IMR-90 (cell line): ENCODE results near the gene PLEK2. TPM values are rescaled to one million over a fixed set of nuclear protein-coding genes. Genes with fewer than 3 reads are reported as not detected.

ENCODE experiments used
- ATAC-seq: fragments of 200-7000 bp; cut with Tn5 transposase; 2 replicates; pipeline ENCODE4 v1.9.1; 2020; ENCODE audit warnings: low read depth, mild to moderate bottlenecking, moderate library complexity
- BruUV-seq: library from RNA; stranded (reverse); fragments of 400-500 nt; replicated peaks from 2 replicates; lab custom pipeline; 2021; lab: Mats Ljungman, UMichigan
- CTCF ChIA-PET: fragments of 300-600 bp; formaldehyde crosslinking; extraction: SDS; loops from one replicate; lab custom pipeline; 2021; ENCODE audit warnings: antibody characterized with exemption; lab: Yijun Ruan, JAX
- POLR2A ChIA-PET: fragments of 300-600 bp; sonication (Branson Sonifier 250); formaldehyde crosslinking; loops from one replicate; lab custom pipeline; 2022; ENCODE audit warnings: antibody characterized with exemption; ENCODE audit not compliant: unreplicated experiment; lab: Charles Lee
- DNase-seq: peaks from one replicate; pipeline ENCODE4 v3.0.0; 2013
- H2AFZ ChIP-seq: replicated peaks from 2 replicates; pipeline ENCODE3; 2013; ENCODE audit warnings: low read length, mild to moderate bottlenecking; ENCODE audit not compliant: poor library complexity
- H2AK5ac ChIP-seq: 2 replicates; pipeline ENCODE4 v1.6.1; 2013; ENCODE audit warnings: low read depth, low read length, inconsistent platforms
- H2AK9ac ChIP-seq: replicated peaks from 2 replicates; pipeline ENCODE3; 2013; ENCODE audit warnings: mild to moderate bottlenecking, low read depth, low read length, moderate library complexity; ENCODE audit not compliant: poor library complexity
- H2BK120ac ChIP-seq: 2 replicates; pipeline ENCODE4 v1.6.1; 2013; ENCODE audit warnings: low read depth, low read length, inconsistent platforms
- H2BK15ac ChIP-seq: 3 replicates; pipeline ENCODE4 v1.6.1; 2013; ENCODE audit warnings: low read depth, low read length, inconsistent platforms
- H2BK20ac ChIP-seq: 2 replicates; pipeline ENCODE4 v1.6.1; 2013; ENCODE audit warnings: low read depth, mild to moderate bottlenecking, inconsistent platforms, low read length, moderate library complexity
- H2BK5ac ChIP-seq: 2 replicates; pipeline ENCODE4 v1.6.1; 2013; ENCODE audit warnings: mild to moderate bottlenecking, low read depth, low read length, inconsistent platforms; ENCODE audit not compliant: poor library complexity, severe bottlenecking
- H3K14ac ChIP-seq: replicated peaks from 2 replicates; pipeline ENCODE4 v1.6.1; 2013; ENCODE audit warnings: low read depth, low read length, inconsistent platforms
- H3K18ac ChIP-seq: 2 replicates; pipeline ENCODE4 v1.6.1; 2013; ENCODE audit warnings: low read depth, low read length, control low read depth
- H3K23ac ChIP-seq: 2 replicates; pipeline ENCODE4 v1.6.1; 2013; ENCODE audit warnings: low read depth, low read length, inconsistent platforms
- H3K27ac ChIP-seq: 2 replicates; pipeline ENCODE4 v1.5.1; 2013; ENCODE audit warnings: mild to moderate bottlenecking, control low read depth, low read length; ENCODE audit not compliant: insufficient read depth
- H3K27me3 ChIP-seq: 2 replicates; pipeline ENCODE4 v1.6.1; 2013; ENCODE audit warnings: low read length; ENCODE audit not compliant: control insufficient read depth, insufficient read depth
- H3K36me3 ChIP-seq: 2 replicates; pipeline ENCODE4 v1.6.1; 2013; ENCODE audit warnings: low read length, mixed read lengths; ENCODE audit not compliant: control insufficient read depth, insufficient read depth
- H3K4ac ChIP-seq: 2 replicates; pipeline ENCODE4 v1.6.1; 2013; ENCODE audit warnings: low read depth, low read length, inconsistent platforms
- H3K4me1 ChIP-seq: 2 replicates; pipeline ENCODE4 v1.6.1; 2013; ENCODE audit warnings: low read length, mixed read lengths; ENCODE audit not compliant: control insufficient read depth, insufficient read depth
- H3K4me2 ChIP-seq: 2 replicates; pipeline ENCODE4 v1.6.1; 2013; ENCODE audit warnings: low read depth, mild to moderate bottlenecking, control low read depth, low read length, moderate library complexity
- H3K4me3 ChIP-seq: 2 replicates; pipeline ENCODE4 v1.5.1; 2013; ENCODE audit warnings: low read depth, mild to moderate bottlenecking, control low read depth, low read length, moderate library complexity; ENCODE audit not compliant: insufficient read depth
- H3K56ac ChIP-seq: 2 replicates; pipeline ENCODE4 v1.6.1; 2013; ENCODE audit warnings: low read length, inconsistent platforms; ENCODE audit not compliant: insufficient read depth; ENCODE audit errors: extremely low read depth
- H3K79me1 ChIP-seq, 2 experiments: 2 replicates each; pipeline ENCODE4 v1.6.1; 2013; ENCODE audit warnings: low read length in 2 of 2, inconsistent platforms in 1 of 2, low read depth in 1 of 2
- H3K9ac ChIP-seq: 2 replicates; pipeline ENCODE4 v1.6.1; 2013; ENCODE audit warnings: low read depth, low read length, control low read depth
- H3K9me1 ChIP-seq: 2 replicates; pipeline ENCODE4 v1.6.1; 2013; ENCODE audit warnings: low read length, inconsistent platforms; ENCODE audit not compliant: insufficient read depth
- H3K9me3 ChIP-seq: 2 replicates; pipeline ENCODE4 v1.6.1; 2013; ENCODE audit warnings: low read length; ENCODE audit not compliant: control insufficient read depth, insufficient read depth
- H4K20me1 ChIP-seq: 2 replicates; pipeline ENCODE4 v1.6.1; 2013; ENCODE audit warnings: low read length, inconsistent platforms; ENCODE audit not compliant: insufficient read depth
- H4K5ac ChIP-seq: 2 replicates; pipeline ENCODE4 v1.6.1; 2013; ENCODE audit warnings: mild to moderate bottlenecking, low read depth, low read length, control low read depth
- H4K8ac ChIP-seq, 2 experiments: 2 replicates each; pipeline ENCODE4 v1.6.1; 2013; ENCODE audit warnings: low read depth in 2 of 2, low read length in 2 of 2, control low read depth in 1 of 2, inconsistent platforms in 1 of 2
- H4K91ac ChIP-seq: 2 replicates; pipeline ENCODE4 v1.6.1; 2013; ENCODE audit warnings: low read depth, low read length, inconsistent platforms; ENCODE audit not compliant: insufficient read depth
- BHLHE40 ChIP-seq: fragments of 150-350 bp; IDR thresholded peaks from 2 replicates; pipeline ENCODE4 v1.6.1; 2016; ENCODE audit warnings: mild to moderate bottlenecking, low read depth, low read length
- CEBPB ChIP-seq: IDR thresholded peaks from 2 replicates; pipeline ENCODE4 v1.6.1; 2012; ENCODE audit warnings: low read depth, low read length, improper control_type of control experiment
- MAZ ChIP-seq: IDR thresholded peaks from 2 replicates; pipeline ENCODE4 v1.6.1; 2012; ENCODE audit warnings: low read depth, mild to moderate bottlenecking, low read length, improper control_type of control experiment, moderate library complexity, borderline replicate concordance
- RCOR1 ChIP-seq: IDR thresholded peaks from 2 replicates; pipeline ENCODE4 v1.6.1; 2012; ENCODE audit warnings: mild to moderate bottlenecking, low read length, improper control_type of control experiment; ENCODE audit not compliant: insufficient replicate concordance
- SMC3 ChIP-seq: fragments of 150-350 bp; IDR thresholded peaks from 2 replicates; pipeline ENCODE4 v1.6.1; 2016; ENCODE audit warnings: low read depth, mild to moderate bottlenecking, antibody characterized with exemption, low read length, moderate library complexity
- WGBS, 2 experiments: methylation state at CpG; one replicate each; pipeline versions ENCODE4 v1.1.5 to v1.1.7; 2013; ENCODE audit warnings: missing lambda C conversion rate in 2 of 2; ENCODE audit not compliant: insufficient read length in 1 of 2; ENCODE audit errors: extremely low coverage in 2 of 2; 5-methylcytosine and 5-hydroxymethylcytosine counted together
- dilution Hi-C: fragments of 300-500 bp; cut with HindIII; formaldehyde crosslinking; loops from one replicate; pipeline ENCODE4 v1.14.3; 2018; ENCODE audit warnings: low sequenced_read_pairs; ENCODE audit not compliant: unreplicated experiment
- in situ Hi-C: fragments of 300-500 bp; cut with MboI; formaldehyde crosslinking; loops from 3 replicates; pipeline ENCODE4 v1.14.3; 2019; ENCODE audit warnings: low sequenced_read_pairs, inconsistent platforms, mixed read lengths
- intact Hi-C: fragments of 100-400 bp; cut with micrococcal nuclease; formaldehyde crosslinking; loops from 2 replicates; pipeline ENCODE4 v1.10.0; 2022
- polyA plus RNA-seq, 3 experiments: library from polyadenylated mRNA; depleted of rRNA; stranded (reverse); fragments of >200 nt; gene quantifications; 2 replicates each; pipeline ENCODE4 v1.2.3, GENCODE V29; 2012; ENCODE audit warnings: low replicate concordance in 1 of 3
- total RNA-seq: library from RNA; depleted of rRNA; stranded (reverse); fragments of >200 nt; gene quantifications from 2 replicates; pipeline ENCODE4 v1.2.3, GENCODE V29; 2012
- TF ChIP-seq, protein P1 (sequence below): fragments of 150-350 bp; IDR thresholded peaks from 2 replicates; pipeline ENCODE4 v1.6.1; 2016; ENCODE audit warnings: low read depth, mild to moderate bottlenecking, low read length, moderate library complexity, borderline replicate concordance
- TF ChIP-seq, protein P2 (sequence below): conservative IDR thresholded peaks from 2 replicates; pipeline ENCODE4 v1.5.1; 2012; ENCODE audit warnings: mild to moderate bottlenecking, low read depth, low read length, improper control_type of control experiment
- TF ChIP-seq, protein P3 (sequence below): fragments of 150-350 bp; IDR thresholded peaks from 2 replicates; pipeline ENCODE4 v1.6.1; 2017; ENCODE audit warnings: mild to moderate bottlenecking, antibody characterized with exemption, low read length, low read depth

Gene PLEK2
- total and polyA plus RNA-seq, 2 of the 4 experiments (the other 2 are of a cell fraction), result 1.7 to 2.5 TPM

GRCh38 chr14:67429510-67430205, 17.7 kb upstream of the PLEK2 start:
- Histone ChIP-seq H3K36me3 (no peaks in the 10 kb centered on the region), H2AK5ac (no peak overlapping the region), H4K20me1 (no peaks in the 10 kb centered on the region), H2AK9ac (no peak overlapping the region), H3K56ac (no peak overlapping the region), H2BK5ac (no peak overlapping the region), H2BK120ac (no peak overlapping the region), H3K4ac (no peak overlapping the region), H3K79me1 (no peaks in the 10 kb centered on the region), H3K9ac (no peak overlapping the region), H3K27ac (no peak overlapping the region), H2BK20ac (no peak overlapping the region), H4K91ac (no peak overlapping the region), H3K18ac (no peak overlapping the region), H2BK15ac (no peak overlapping the region), H4K5ac (no peak overlapping the region), H3K9me1 (no peaks in the 10 kb centered on the region), H3K4me1 (no peaks in the 10 kb centered on the region), H3K23ac (no peak overlapping the region), H2AFZ (no peak overlapping the region), H3K9me3 (no peaks in the 10 kb centered on the region), H3K27me3 (peaks cover 20% of the 10 kb centered on the region), H3K4me2 (no peak overlapping the region), H4K8ac (no peak overlapping the region), H3K4me3 (no peak overlapping the region), H3K14ac (no peak overlapping the region)
- dilution Hi-C loops (no loop called here), in situ Hi-C loops (loop anchor here (5.0 to 25.0 kb wide), 2 partner anchors 138 to 283 kb away; partner anchors contain the start of gene RDH12), intact Hi-C loops (no loop called here)
- POLR2A ChIA-PET, result no interaction called here
- DNase-seq, result no peak
- TF ChIP-seq, protein P1, sequence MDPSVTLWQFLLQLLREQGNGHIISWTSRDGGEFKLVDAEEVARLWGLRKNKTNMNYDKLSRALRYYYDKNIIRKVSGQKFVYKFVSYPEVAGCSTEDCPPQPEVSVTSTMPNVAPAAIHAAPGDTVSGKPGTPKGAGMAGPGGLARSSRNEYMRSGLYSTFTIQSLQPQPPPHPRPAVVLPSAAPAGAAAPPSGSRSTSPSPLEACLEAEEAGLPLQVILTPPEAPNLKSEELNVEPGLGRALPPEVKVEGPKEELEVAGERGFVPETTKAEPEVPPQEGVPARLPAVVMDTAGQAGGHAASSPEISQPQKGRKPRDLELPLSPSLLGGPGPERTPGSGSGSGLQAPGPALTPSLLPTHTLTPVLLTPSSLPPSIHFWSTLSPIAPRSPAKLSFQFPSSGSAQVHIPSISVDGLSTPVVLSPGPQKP, result no peak
- TF ChIP-seq BHLHE40 (no peak), SMC3 (no peak), MAZ (no peak), RCOR1 (no peak), CEBPB (0 out of 2 replicates have a peak, but pooled peaks have one; percentile 0)
- TF ChIP-seq, protein P2, sequence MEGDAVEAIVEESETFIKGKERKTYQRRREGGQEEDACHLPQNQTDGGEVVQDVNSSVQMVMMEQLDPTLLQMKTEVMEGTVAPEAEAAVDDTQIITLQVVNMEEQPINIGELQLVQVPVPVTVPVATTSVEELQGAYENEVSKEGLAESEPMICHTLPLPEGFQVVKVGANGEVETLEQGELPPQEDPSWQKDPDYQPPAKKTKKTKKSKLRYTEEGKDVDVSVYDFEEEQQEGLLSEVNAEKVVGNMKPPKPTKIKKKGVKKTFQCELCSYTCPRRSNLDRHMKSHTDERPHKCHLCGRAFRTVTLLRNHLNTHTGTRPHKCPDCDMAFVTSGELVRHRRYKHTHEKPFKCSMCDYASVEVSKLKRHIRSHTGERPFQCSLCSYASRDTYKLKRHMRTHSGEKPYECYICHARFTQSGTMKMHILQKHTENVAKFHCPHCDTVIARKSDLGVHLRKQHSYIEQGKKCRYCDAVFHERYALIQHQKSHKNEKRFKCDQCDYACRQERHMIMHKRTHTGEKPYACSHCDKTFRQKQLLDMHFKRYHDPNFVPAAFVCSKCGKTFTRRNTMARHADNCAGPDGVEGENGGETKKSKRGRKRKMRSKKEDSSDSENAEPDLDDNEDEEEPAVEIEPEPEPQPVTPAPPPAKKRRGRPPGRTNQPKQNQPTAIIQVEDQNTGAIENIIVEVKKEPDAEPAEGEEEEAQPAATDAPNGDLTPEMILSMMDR, result no peak
- TF ChIP-seq, protein P3, sequence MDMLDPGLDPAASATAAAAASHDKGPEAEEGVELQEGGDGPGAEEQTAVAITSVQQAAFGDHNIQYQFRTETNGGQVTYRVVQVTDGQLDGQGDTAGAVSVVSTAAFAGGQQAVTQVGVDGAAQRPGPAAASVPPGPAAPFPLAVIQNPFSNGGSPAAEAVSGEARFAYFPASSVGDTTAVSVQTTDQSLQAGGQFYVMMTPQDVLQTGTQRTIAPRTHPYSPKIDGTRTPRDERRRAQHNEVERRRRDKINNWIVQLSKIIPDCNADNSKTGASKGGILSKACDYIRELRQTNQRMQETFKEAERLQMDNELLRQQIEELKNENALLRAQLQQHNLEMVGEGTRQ, result no peak
- no TSS peak for BruUV-seq
- 14% methylated on average over 1 of the region's 9 CpGs; no CpG with 5 or more reads in 1 of the 2 experiments for WGBS, 2 experiments
- ATAC-seq, result no peak
- CTCF ChIA-PET, result interaction anchor here (1.5 kb wide), 1 partner anchor 142 kb away, joined by 4 read pairs; no protein-coding TSS in a partner anchor
